IMR-90 (cell line): ENCODE data around the gene MMP8. TPM values are rescaled to one million over a fixed set of nuclear protein-coding genes. Genes with fewer than 3 reads are reported as not detected.
A peak's percentile ranks its signal among the peaks of the same experiment; 100 is the strongest.

Source experiments
- ATAC-seq: fragments of 200-7000 bp; cut with Tn5 transposase; 2 replicates; pipeline ENCODE4 v1.9.1; 2020; ENCODE audit warnings: low read depth, mild to moderate bottlenecking, moderate library complexity
- BruUV-seq: library from RNA; stranded (reverse); fragments of 400-500 nt; replicated peaks from 2 replicates; lab custom pipeline; 2021; lab: Mats Ljungman, UMichigan
- CTCF ChIA-PET: fragments of 300-600 bp; formaldehyde crosslinking; extraction: SDS; loops from one replicate; lab custom pipeline; 2021; ENCODE audit warnings: antibody characterized with exemption; lab: Yijun Ruan, JAX
- POLR2A ChIA-PET: fragments of 300-600 bp; sonication (Branson Sonifier 250); formaldehyde crosslinking; loops from one replicate; lab custom pipeline; 2022; ENCODE audit warnings: antibody characterized with exemption; ENCODE audit not compliant: unreplicated experiment; lab: Charles Lee
- DNase-seq: peaks from one replicate; pipeline ENCODE4 v3.0.0; 2013
- H2AFZ ChIP-seq: replicated peaks from 2 replicates; pipeline ENCODE3; 2013; ENCODE audit warnings: low read length, mild to moderate bottlenecking; ENCODE audit not compliant: poor library complexity
- H2AK5ac ChIP-seq: 2 replicates; pipeline ENCODE4 v1.6.1; 2013; ENCODE audit warnings: low read depth, low read length, inconsistent platforms
- H2AK9ac ChIP-seq: replicated peaks from 2 replicates; pipeline ENCODE3; 2013; ENCODE audit warnings: mild to moderate bottlenecking, low read depth, low read length, moderate library complexity; ENCODE audit not compliant: poor library complexity
- H2BK120ac ChIP-seq: 2 replicates; pipeline ENCODE4 v1.6.1; 2013; ENCODE audit warnings: low read depth, low read length, inconsistent platforms
- H2BK15ac ChIP-seq: 3 replicates; pipeline ENCODE4 v1.6.1; 2013; ENCODE audit warnings: low read depth, low read length, inconsistent platforms
- H2BK20ac ChIP-seq: 2 replicates; pipeline ENCODE4 v1.6.1; 2013; ENCODE audit warnings: low read depth, mild to moderate bottlenecking, inconsistent platforms, low read length, moderate library complexity
- H2BK5ac ChIP-seq: 2 replicates; pipeline ENCODE4 v1.6.1; 2013; ENCODE audit warnings: mild to moderate bottlenecking, low read depth, low read length, inconsistent platforms; ENCODE audit not compliant: poor library complexity, severe bottlenecking
- H3K14ac ChIP-seq: replicated peaks from 2 replicates; pipeline ENCODE4 v1.6.1; 2013; ENCODE audit warnings: low read depth, low read length, inconsistent platforms
- H3K18ac ChIP-seq: 2 replicates; pipeline ENCODE4 v1.6.1; 2013; ENCODE audit warnings: low read depth, low read length, control low read depth
- H3K23ac ChIP-seq: 2 replicates; pipeline ENCODE4 v1.6.1; 2013; ENCODE audit warnings: low read depth, low read length, inconsistent platforms
- H3K27ac ChIP-seq: 2 replicates; pipeline ENCODE4 v1.5.1; 2013; ENCODE audit warnings: mild to moderate bottlenecking, control low read depth, low read length; ENCODE audit not compliant: insufficient read depth
- H3K27me3 ChIP-seq: 2 replicates; pipeline ENCODE4 v1.6.1; 2013; ENCODE audit warnings: low read length; ENCODE audit not compliant: control insufficient read depth, insufficient read depth
- H3K36me3 ChIP-seq: 2 replicates; pipeline ENCODE4 v1.6.1; 2013; ENCODE audit warnings: low read length, mixed read lengths; ENCODE audit not compliant: control insufficient read depth, insufficient read depth
- H3K4ac ChIP-seq: 2 replicates; pipeline ENCODE4 v1.6.1; 2013; ENCODE audit warnings: low read depth, low read length, inconsistent platforms
- H3K4me1 ChIP-seq: 2 replicates; pipeline ENCODE4 v1.6.1; 2013; ENCODE audit warnings: low read length, mixed read lengths; ENCODE audit not compliant: control insufficient read depth, insufficient read depth
- H3K4me2 ChIP-seq: 2 replicates; pipeline ENCODE4 v1.6.1; 2013; ENCODE audit warnings: low read depth, mild to moderate bottlenecking, control low read depth, low read length, moderate library complexity
- H3K4me3 ChIP-seq: 2 replicates; pipeline ENCODE4 v1.5.1; 2013; ENCODE audit warnings: low read depth, mild to moderate bottlenecking, control low read depth, low read length, moderate library complexity; ENCODE audit not compliant: insufficient read depth
- H3K56ac ChIP-seq: 2 replicates; pipeline ENCODE4 v1.6.1; 2013; ENCODE audit warnings: low read length, inconsistent platforms; ENCODE audit not compliant: insufficient read depth; ENCODE audit errors: extremely low read depth
- H3K79me1 ChIP-seq, 2 experiments: 2 replicates each; pipeline ENCODE4 v1.6.1; 2013; ENCODE audit warnings: low read length in 2 of 2, inconsistent platforms in 1 of 2, low read depth in 1 of 2
- H3K9ac ChIP-seq: 2 replicates; pipeline ENCODE4 v1.6.1; 2013; ENCODE audit warnings: low read depth, low read length, control low read depth
- H3K9me1 ChIP-seq: 2 replicates; pipeline ENCODE4 v1.6.1; 2013; ENCODE audit warnings: low read length, inconsistent platforms; ENCODE audit not compliant: insufficient read depth
- H3K9me3 ChIP-seq: 2 replicates; pipeline ENCODE4 v1.6.1; 2013; ENCODE audit warnings: low read length; ENCODE audit not compliant: control insufficient read depth, insufficient read depth
- H4K20me1 ChIP-seq: 2 replicates; pipeline ENCODE4 v1.6.1; 2013; ENCODE audit warnings: low read length, inconsistent platforms; ENCODE audit not compliant: insufficient read depth
- H4K5ac ChIP-seq: 2 replicates; pipeline ENCODE4 v1.6.1; 2013; ENCODE audit warnings: mild to moderate bottlenecking, low read depth, low read length, control low read depth
- H4K8ac ChIP-seq, 2 experiments: 2 replicates each; pipeline ENCODE4 v1.6.1; 2013; ENCODE audit warnings: low read depth in 2 of 2, low read length in 2 of 2, control low read depth in 1 of 2, inconsistent platforms in 1 of 2
- H4K91ac ChIP-seq: 2 replicates; pipeline ENCODE4 v1.6.1; 2013; ENCODE audit warnings: low read depth, low read length, inconsistent platforms; ENCODE audit not compliant: insufficient read depth
- BHLHE40 ChIP-seq: fragments of 150-350 bp; IDR thresholded peaks from 2 replicates; pipeline ENCODE4 v1.6.1; 2016; ENCODE audit warnings: mild to moderate bottlenecking, low read depth, low read length
- CEBPB ChIP-seq: IDR thresholded peaks from 2 replicates; pipeline ENCODE4 v1.6.1; 2012; ENCODE audit warnings: low read depth, low read length, improper control_type of control experiment
- CHD1 ChIP-seq: IDR thresholded peaks from 2 replicates; pipeline ENCODE4 v1.6.1; 2012; ENCODE audit warnings: low read depth, low read length, improper control_type of control experiment
- FOS ChIP-seq: fragments of 150-350 bp; IDR thresholded peaks from 2 replicates; pipeline ENCODE4 v1.6.1; 2016; ENCODE audit warnings: low read depth, low read length
- MAFK ChIP-seq: IDR thresholded peaks from 2 replicates; pipeline ENCODE4 v1.6.1; 2012; ENCODE audit warnings: low read depth, low read length, improper control_type of control experiment
- MXI1 ChIP-seq: IDR thresholded peaks from 2 replicates; pipeline ENCODE4 v1.6.1; 2012; ENCODE audit warnings: low read depth, mild to moderate bottlenecking, low read length, moderate library complexity, borderline replicate concordance
- POLR2A ChIP-seq: IDR thresholded peaks from 2 replicates; pipeline ENCODE4 v1.6.1; 2012; ENCODE audit warnings: mild to moderate bottlenecking, low read depth, low read length
- RAD21 ChIP-seq: IDR thresholded peaks from 2 replicates; pipeline ENCODE4 v1.6.1; 2012; ENCODE audit warnings: low read length, improper control_type of control experiment
- RCOR1 ChIP-seq: IDR thresholded peaks from 2 replicates; pipeline ENCODE4 v1.6.1; 2012; ENCODE audit warnings: mild to moderate bottlenecking, low read length, improper control_type of control experiment; ENCODE audit not compliant: insufficient replicate concordance
- RFX5 ChIP-seq: IDR thresholded peaks from 2 replicates; pipeline ENCODE4 v1.8.0; 2012; ENCODE audit warnings: low read depth, mild to moderate bottlenecking, low read length, moderate library complexity
- WGBS, 2 experiments: methylation state at CpG; one replicate each; pipeline versions ENCODE4 v1.1.5 to v1.1.7; 2013; ENCODE audit warnings: missing lambda C conversion rate in 2 of 2; ENCODE audit not compliant: insufficient read length in 1 of 2; ENCODE audit errors: extremely low coverage in 2 of 2; 5-methylcytosine and 5-hydroxymethylcytosine counted together
- dilution Hi-C: fragments of 300-500 bp; cut with HindIII; formaldehyde crosslinking; loops from one replicate; pipeline ENCODE4 v1.14.3; 2018; ENCODE audit warnings: low sequenced_read_pairs; ENCODE audit not compliant: unreplicated experiment
- in situ Hi-C: fragments of 300-500 bp; cut with MboI; formaldehyde crosslinking; loops from 3 replicates; pipeline ENCODE4 v1.14.3; 2019; ENCODE audit warnings: low sequenced_read_pairs, inconsistent platforms, mixed read lengths
- intact Hi-C: fragments of 100-400 bp; cut with micrococcal nuclease; formaldehyde crosslinking; loops from 2 replicates; pipeline ENCODE4 v1.10.0; 2022
- polyA plus RNA-seq, 3 experiments: library from polyadenylated mRNA; depleted of rRNA; stranded (reverse); fragments of >200 nt; gene quantifications; 2 replicates each; pipeline ENCODE4 v1.2.3, GENCODE V29; 2012; ENCODE audit warnings: low replicate concordance in 1 of 3
- total RNA-seq: library from RNA; depleted of rRNA; stranded (reverse); fragments of >200 nt; gene quantifications from 2 replicates; pipeline ENCODE4 v1.2.3, GENCODE V29; 2012
- TF ChIP-seq, protein P1 (sequence below): fragments of 150-350 bp; IDR thresholded peaks from 2 replicates; pipeline ENCODE4 v1.6.1; 2016; ENCODE audit warnings: low read depth, mild to moderate bottlenecking, low read length, moderate library complexity, borderline replicate concordance
- TF ChIP-seq, protein P2 (sequence below): conservative IDR thresholded peaks from 2 replicates; pipeline ENCODE4 v1.5.1; 2012; ENCODE audit warnings: mild to moderate bottlenecking, low read depth, low read length, improper control_type of control experiment
- TF ChIP-seq, protein P3 (sequence below): fragments of 150-350 bp; IDR thresholded peaks from 2 replicates; pipeline ENCODE4 v1.6.1; 2017; ENCODE audit warnings: mild to moderate bottlenecking, antibody characterized with exemption, low read length, low read depth

The MMP8 gene
- total and polyA plus RNA-seq, 2 of the 4 experiments (the other 2 are of a cell fraction) = 0.05 to 0.18 TPM

DNA sequence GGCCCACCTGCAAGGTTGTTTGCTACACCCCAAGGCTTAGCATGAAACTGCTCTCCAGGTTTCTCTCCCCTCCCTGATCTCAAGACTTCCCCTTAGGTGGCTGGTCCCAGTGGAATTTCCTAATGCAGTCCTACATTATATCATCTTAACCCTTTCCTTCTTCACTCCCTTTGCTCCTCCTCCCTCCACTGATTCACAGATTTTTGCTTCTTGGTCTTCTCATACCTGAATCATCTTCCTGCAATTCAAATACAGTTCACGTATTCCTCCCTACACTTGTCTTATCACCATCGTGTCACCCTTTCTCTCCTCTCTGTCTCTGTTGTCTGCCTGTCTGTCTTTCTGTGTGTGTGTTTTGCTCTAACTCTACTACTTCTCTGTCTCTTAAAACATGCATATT, 38.7 kb upstream of the MMP8 start:
- no CpG with 5 or more reads among the region's 2 CpGs for WGBS, 2 experiments
- Histone ChIP-seq H2AK9ac (no peak overlapping the region), H3K56ac (no peak overlapping the region), H2AFZ (no peak overlapping the region), H3K23ac (no peak overlapping the region), H2BK15ac (0 out of 3 replicates have a peak overlapping the region, but pooled peaks have one; percentile 15), H3K9me3 (no peaks in the 10 kb centered on the region), H4K20me1 (no peaks in the 10 kb centered on the region), H2BK5ac (no peak overlapping the region), H3K9me1 (no peaks in the 10 kb centered on the region), H2AK5ac (no peak overlapping the region; the same call in 1 of the 2 replicates), H3K27ac (no peak overlapping the region), H3K14ac (no peak overlapping the region; the same call in 1 of the 2 replicates), H4K8ac (no peak overlapping the region), H3K4me3 (no peak overlapping the region), H2BK20ac (no peak overlapping the region), H3K4me1 (0 out of 2 replicates have a peak, but pooled peaks cover 2% of the 10 kb centered on the region), H4K5ac (no peak overlapping the region), H3K79me1 (no peaks in the 10 kb centered on the region), H3K4ac (peak overlapping the region; percentile 37), H3K27me3 (no peaks in the 10 kb centered on the region; the same call in 1 of the 2 replicates), H2BK120ac (no peak overlapping the region), H4K91ac (no peak overlapping the region), H3K36me3 (no peaks in the 10 kb centered on the region), H3K4me2 (no peak overlapping the region), H3K18ac (no peak overlapping the region), H3K9ac (no peak overlapping the region)
- DNase-seq (peak; percentile 28), ATAC-seq (no peak)
- in situ Hi-C loops = no loop called here
- no TSS peak for BruUV-seq
- TF ChIP-seq MXI1 = no peak
- no peak for TF ChIP-seq RAD21
- TF ChIP-seq, protein P1, sequence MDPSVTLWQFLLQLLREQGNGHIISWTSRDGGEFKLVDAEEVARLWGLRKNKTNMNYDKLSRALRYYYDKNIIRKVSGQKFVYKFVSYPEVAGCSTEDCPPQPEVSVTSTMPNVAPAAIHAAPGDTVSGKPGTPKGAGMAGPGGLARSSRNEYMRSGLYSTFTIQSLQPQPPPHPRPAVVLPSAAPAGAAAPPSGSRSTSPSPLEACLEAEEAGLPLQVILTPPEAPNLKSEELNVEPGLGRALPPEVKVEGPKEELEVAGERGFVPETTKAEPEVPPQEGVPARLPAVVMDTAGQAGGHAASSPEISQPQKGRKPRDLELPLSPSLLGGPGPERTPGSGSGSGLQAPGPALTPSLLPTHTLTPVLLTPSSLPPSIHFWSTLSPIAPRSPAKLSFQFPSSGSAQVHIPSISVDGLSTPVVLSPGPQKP = no peak
- no peak for TF ChIP-seq FOS
- no peak for TF ChIP-seq POLR2A
- TF ChIP-seq CHD1 = no peak
- no peak for TF ChIP-seq CEBPB
- no peak for TF ChIP-seq RCOR1
- TF ChIP-seq RFX5 = no peak
- TF ChIP-seq BHLHE40 = no peak
- TF ChIP-seq, protein P2, sequence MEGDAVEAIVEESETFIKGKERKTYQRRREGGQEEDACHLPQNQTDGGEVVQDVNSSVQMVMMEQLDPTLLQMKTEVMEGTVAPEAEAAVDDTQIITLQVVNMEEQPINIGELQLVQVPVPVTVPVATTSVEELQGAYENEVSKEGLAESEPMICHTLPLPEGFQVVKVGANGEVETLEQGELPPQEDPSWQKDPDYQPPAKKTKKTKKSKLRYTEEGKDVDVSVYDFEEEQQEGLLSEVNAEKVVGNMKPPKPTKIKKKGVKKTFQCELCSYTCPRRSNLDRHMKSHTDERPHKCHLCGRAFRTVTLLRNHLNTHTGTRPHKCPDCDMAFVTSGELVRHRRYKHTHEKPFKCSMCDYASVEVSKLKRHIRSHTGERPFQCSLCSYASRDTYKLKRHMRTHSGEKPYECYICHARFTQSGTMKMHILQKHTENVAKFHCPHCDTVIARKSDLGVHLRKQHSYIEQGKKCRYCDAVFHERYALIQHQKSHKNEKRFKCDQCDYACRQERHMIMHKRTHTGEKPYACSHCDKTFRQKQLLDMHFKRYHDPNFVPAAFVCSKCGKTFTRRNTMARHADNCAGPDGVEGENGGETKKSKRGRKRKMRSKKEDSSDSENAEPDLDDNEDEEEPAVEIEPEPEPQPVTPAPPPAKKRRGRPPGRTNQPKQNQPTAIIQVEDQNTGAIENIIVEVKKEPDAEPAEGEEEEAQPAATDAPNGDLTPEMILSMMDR = no peak
- no peak for TF ChIP-seq MAFK
- TF ChIP-seq, protein P3, sequence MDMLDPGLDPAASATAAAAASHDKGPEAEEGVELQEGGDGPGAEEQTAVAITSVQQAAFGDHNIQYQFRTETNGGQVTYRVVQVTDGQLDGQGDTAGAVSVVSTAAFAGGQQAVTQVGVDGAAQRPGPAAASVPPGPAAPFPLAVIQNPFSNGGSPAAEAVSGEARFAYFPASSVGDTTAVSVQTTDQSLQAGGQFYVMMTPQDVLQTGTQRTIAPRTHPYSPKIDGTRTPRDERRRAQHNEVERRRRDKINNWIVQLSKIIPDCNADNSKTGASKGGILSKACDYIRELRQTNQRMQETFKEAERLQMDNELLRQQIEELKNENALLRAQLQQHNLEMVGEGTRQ = no peak
- dilution Hi-C loops = no loop called here
- intact Hi-C loops = no loop called here
- CTCF ChIA-PET = no interaction called here
- POLR2A ChIA-PET = no interaction called here
